Adrenal gland (tissue), 12 donors: ENCODE results near the gene ARHGAP20. TPM values are rescaled to one million over a fixed set of nuclear protein-coding genes. Genes with fewer than 3 reads are reported as not detected.

ENCODE experiments used
- DNase-seq, 7 donors: peaks; one replicate each; pipeline ENCODE4 v3.0.0-alpha.2; 2019 to 2020
- H3K27ac ChIP-seq, 5 donors: fragments of 200-600 bp; sonication (generic) in 4 of 5; 1 replicate in 3 of 5; 2 replicates in 2 of 5; pipeline versions ENCODE4 v1.5.1 to v1.8.0; 2016 to 2020; ENCODE audit warnings: mild to moderate bottlenecking in 1 of 5
- H3K27me3 ChIP-seq: fragments of 200-600 bp; 2 replicates; pipeline ENCODE4 v1.8.0; 2021
- H3K36me3 ChIP-seq, 2 donors: fragments of 200-600 bp; replicated peaks in 1 of 2; 1 replicate in 1 of 2; 2 replicates in 1 of 2; pipeline versions ENCODE4 v1.5.1 to v1.8.0; 2018 to 2022
- H3K4me1 ChIP-seq, 2 donors: fragments of 200-600 bp; replicated peaks in 1 of 2; 1 replicate in 1 of 2; 2 replicates in 1 of 2; pipeline versions ENCODE4 v1.5.1 to v1.8.0; 2018 to 2021
- H3K4me3 ChIP-seq, 4 donors: fragments of 200-600 bp; sonication (generic) in 3 of 4; one replicate each; pipeline ENCODE4 v1.5.1; 2016 to 2018
- H3K9me3 ChIP-seq, 3 donors: fragments of 200-600 bp; sonication (generic) in 1 of 3; replicated peaks in 1 of 3; 1 replicate in 2 of 3; 2 replicates in 1 of 3; pipeline versions ENCODE4 v1.5.1 to v1.8.0; 2016 to 2021
- CTCF ChIP-seq, 6 experiments: fragments of 450-650 bp in 4 of 6; fragments of 200-600 bp in 2 of 6; sonication (generic) in 1 of 6; IDR thresholded peaks; 1 replicate in 5 of 6; 2 replicates in 1 of 6; pipeline versions ENCODE4 v1.5.1 to v1.8.0; 2016 to 2021; ENCODE audit warnings: antibody characterized with exemption in 6 of 6, mild to moderate bottlenecking in 2 of 6, moderate library complexity in 1 of 6
- POLR2A ChIP-seq, 2 donors: fragments of 450-650 bp; IDR thresholded peaks; one replicate each; pipeline ENCODE4 v1.6.1; 2017; ENCODE audit warnings: antibody characterized with exemption in 2 of 2, mild to moderate bottlenecking in 2 of 2, moderate library complexity in 1 of 2
- WGBS, 4 donors: extraction: QIAGEN DNeasy Blood & Tissue Kit in 2 of 4; methylation state at CpG; one replicate each; pipeline versions ENCODE4 v1.1.5 to v1.1.7; 2013 to 2017; 5-methylcytosine and 5-hydroxymethylcytosine counted together
- intact Hi-C, 2 donors: fragments of 100-400 bp; cut with DNase I; formaldehyde crosslinking; loops; one replicate each; pipeline versions ENCODE4 v1.14.1 to v1.15.0; 2022 to 2023
- polyA plus RNA-seq, 3 donors: library from polyadenylated mRNA; stranded (reverse); fragments of 200-250 nt in 2 of 3; fragments of 350-450 nt in 1 of 3; fragmentation: Illumina TruSeq in 1 of 3; extraction: RNeasy Lipid Tissue Mini Kit (QIAGEN cat#74804) in 1 of 3; gene quantifications; one replicate each; pipeline ENCODE4 v1.2.3, GENCODE V29; 2013 to 2014
- total RNA-seq, 9 donors: library from RNA; depleted of rRNA in 4 of 9; stranded (reverse); fragments of >200 nt in 4 of 9; fragments of 120-200 nt in 1 of 9; fragmentation: NEBNext Ultra II Directional in 1 of 9; extraction: Animal tissue kit (Norgen Biotek cat#: 25700) in 1 of 9; gene quantifications; one replicate each; pipeline versions ENCODE4 v1.1.0 to v1.2.4, GENCODE V29; 2013 to 2023
- donor health status: healthy with polysubstance abuse.
- donor health status: Bipolar disorder and iron deficiency.
- donor health status: DM: yes; HTN: yes; CAD: no.
- donor health status: DM: no; HTN: no; CAD: no.
- donor health status: DM: no; HTN: no; CAD: no.
- donor health status: DM: yes; HTN: yes; CAD: no.

The ARHGAP20 gene
- total and polyA plus RNA-seq, 12 donors = 0.84 to 8.2 (median 3.7) TPM

- Histone ChIP-seq H3K36me3 (no peaks in the 10 kb centered on the region), H3K9me3 (peaks cover 0 to 4% (median 0%) of the 10 kb centered on the region in 3 donors), H3K4me3 (no peak overlapping the region), H3K27me3 (no peaks in the 10 kb centered on the region), H3K27ac (no peak overlapping the region), H3K4me1 (no peaks in the 10 kb centered on the region)
- TF ChIP-seq POLR2A (IDR thresholded peaks at IDR 0.05) (no peak), CTCF (IDR thresholded peaks at IDR 0.05) (no peak)
- WGBS, 4 donors = 85 to 95% (median 90%) methylated on average over 3 of the region's 3 CpGs
- no peak for DNase-seq
- intact Hi-C loops = no loop called here
Measured at GRCh38 chr11:110655967-110656366, 56.3 kb downstream of the ARHGAP20 start.

DNA sequence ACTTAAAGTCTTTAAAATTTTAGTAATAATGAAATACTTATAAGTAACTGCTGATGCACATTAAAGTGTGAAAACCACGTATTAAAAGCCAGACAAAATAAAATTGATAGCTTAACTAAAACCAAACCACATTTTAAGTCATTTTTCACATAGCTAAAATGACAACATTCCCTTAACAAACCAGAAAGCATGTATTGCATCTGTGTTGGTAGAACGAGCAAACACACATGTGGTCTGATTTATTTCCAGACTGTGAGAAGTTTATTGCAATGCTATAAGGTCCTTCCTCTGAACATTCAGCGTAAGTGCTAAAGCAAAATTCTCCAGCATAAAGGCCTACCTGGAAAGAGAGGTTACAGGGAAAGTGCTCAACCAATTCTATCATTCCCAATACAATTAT is 57.8 kb downstream of the ARHGAP20 start:
- WGBS, 4 donors = 87 to 92% (median 89%) methylated on average over 3 of the region's 3 CpGs
- Histone ChIP-seq H3K36me3 (no peaks in the 10 kb centered on the region), H3K4me1 (no peaks in the 10 kb centered on the region), H3K27ac (no peak overlapping the region), H3K4me3 (no peak overlapping the region), H3K9me3 (peaks cover 0 to 4% (median 0%) of the 10 kb centered on the region in 3 donors), H3K27me3 (no peaks in the 10 kb centered on the region)
- no peak for TF ChIP-seq POLR2A (IDR thresholded peaks at IDR 0.05)
- TF ChIP-seq CTCF (IDR thresholded peaks at IDR 0.05) = no peak
- DNase-seq = no peak
- intact Hi-C loops = no loop called here

DNA sequence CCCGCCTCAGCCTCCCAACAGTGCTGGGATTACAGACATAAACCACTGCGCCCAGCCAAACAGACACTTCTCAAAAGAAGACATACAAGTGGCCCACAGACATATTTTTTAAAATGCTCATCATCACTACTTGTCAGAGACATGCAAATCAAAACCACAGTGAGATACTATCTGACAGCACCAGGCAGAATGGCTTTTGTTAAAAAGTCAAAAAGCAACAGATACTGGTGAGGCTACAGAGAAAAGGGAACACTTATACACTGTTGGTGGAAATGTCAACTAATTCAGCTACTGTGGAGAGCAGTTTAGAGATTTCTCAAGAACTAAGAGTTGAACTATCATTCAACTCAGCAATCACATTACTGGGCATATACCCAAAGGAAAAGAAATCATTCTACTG is 67.0 kb downstream of the ARHGAP20 start:
- Histone ChIP-seq H3K9me3 (no peaks in the 10 kb centered on the region), H3K27ac (no peak overlapping the region), H3K36me3 (no peaks in the 10 kb centered on the region), H3K4me1 (no peaks in the 10 kb centered on the region), H3K4me3 (no peak overlapping the region), H3K27me3 (no peaks in the 10 kb centered on the region)
- 85 to 94% (median 92%) methylated on average over 2 of the region's 2 CpGs for WGBS, 4 donors
- intact Hi-C loops = no loop called here
- DNase-seq = no peak
- TF ChIP-seq POLR2A (IDR thresholded peaks at IDR 0.05) = no peak
- TF ChIP-seq CTCF (IDR thresholded peaks at IDR 0.05) = no peak

DNA sequence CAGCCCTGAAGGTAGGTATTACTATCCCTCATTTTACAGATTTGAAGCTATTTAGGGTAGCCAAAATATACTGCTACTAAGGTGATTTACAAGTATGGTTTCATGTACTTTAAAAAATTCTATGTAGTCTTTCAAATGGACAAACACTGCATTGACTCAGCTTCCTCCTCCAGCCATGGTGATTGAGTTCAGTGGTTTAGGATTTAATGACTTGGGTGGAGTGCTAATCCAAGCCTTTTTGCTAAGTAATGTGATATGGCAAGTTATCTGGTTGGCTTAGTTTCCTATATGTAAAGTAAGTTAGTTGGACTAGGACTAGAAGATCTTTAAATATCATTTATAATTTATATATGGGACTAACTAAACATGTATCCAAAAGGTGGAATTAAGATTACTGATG is 77.9 kb downstream of the ARHGAP20 start:
- no peaks in the 10 kb centered on the region for H3K4me1 ChIP-seq
- no peak overlapping the region for H3K4me3 ChIP-seq
- no peak for TF ChIP-seq POLR2A (IDR thresholded peaks at IDR 0.05)
- TF ChIP-seq CTCF (IDR thresholded peaks at IDR 0.05) = no peak
- no peaks in the 10 kb centered on the region for H3K9me3 ChIP-seq
- intact Hi-C loops = no loop called here
- no peak overlapping the region for H3K27ac ChIP-seq
- H3K27me3 ChIP-seq = no peaks in the 10 kb centered on the region
- DNase-seq = no peak
- H3K36me3 ChIP-seq = no peaks in the 10 kb centered on the region
